ENCODE data around the gene C16orf46.

- TF ChIP-seq EZH2 (IDR thresholded peaks at IDR 0.05; ENCODE audit: borderline replicate concordance, low read length) = no peak
- TF ChIP-seq, protein P1, sequence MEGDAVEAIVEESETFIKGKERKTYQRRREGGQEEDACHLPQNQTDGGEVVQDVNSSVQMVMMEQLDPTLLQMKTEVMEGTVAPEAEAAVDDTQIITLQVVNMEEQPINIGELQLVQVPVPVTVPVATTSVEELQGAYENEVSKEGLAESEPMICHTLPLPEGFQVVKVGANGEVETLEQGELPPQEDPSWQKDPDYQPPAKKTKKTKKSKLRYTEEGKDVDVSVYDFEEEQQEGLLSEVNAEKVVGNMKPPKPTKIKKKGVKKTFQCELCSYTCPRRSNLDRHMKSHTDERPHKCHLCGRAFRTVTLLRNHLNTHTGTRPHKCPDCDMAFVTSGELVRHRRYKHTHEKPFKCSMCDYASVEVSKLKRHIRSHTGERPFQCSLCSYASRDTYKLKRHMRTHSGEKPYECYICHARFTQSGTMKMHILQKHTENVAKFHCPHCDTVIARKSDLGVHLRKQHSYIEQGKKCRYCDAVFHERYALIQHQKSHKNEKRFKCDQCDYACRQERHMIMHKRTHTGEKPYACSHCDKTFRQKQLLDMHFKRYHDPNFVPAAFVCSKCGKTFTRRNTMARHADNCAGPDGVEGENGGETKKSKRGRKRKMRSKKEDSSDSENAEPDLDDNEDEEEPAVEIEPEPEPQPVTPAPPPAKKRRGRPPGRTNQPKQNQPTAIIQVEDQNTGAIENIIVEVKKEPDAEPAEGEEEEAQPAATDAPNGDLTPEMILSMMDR (IDR thresholded peaks at IDR 0.05; ENCODE audit: low read length) = no peak
Observed at GRCh38 chr16:81073560-81074330, 3.3 kb downstream of the C16orf46 start.

All from OCI-LY1 (cell line).